Activated T-cell treated with anti-CD3 and anti-CD28 coated beads for 48 hours (primary cell): ENCODE data around the gene MRPL12.
A peak's percentile ranks its signal among the peaks of the same experiment; 100 is the strongest.

Experiments
- DNase-seq: peaks from one replicate; pipeline ENCODE4 v3.0.0-alpha.2; 2020; ENCODE audit warnings: low read depth

Gene MRPL12

GRCh38 chr17:81701288-81702071, 1.7 kb upstream of the MRPL12 start:
- no peak for DNase-seq

GRCh38 chr17:81703747-81704654, 834 bp downstream of the MRPL12 start:
- no peak for DNase-seq

- DNase-seq: no peak
Measured at GRCh38 chr17:81705518-81706231, 2.5 kb downstream of the MRPL12 start.

GRCh38 chr17:81706232-81706611, 3.1 kb downstream of the MRPL12 start:
- no peak for DNase-seq

GRCh38 chr17:81706757-81707624, 3.8 kb downstream of the MRPL12 start:
- DNase-seq: no peak

- DNase-seq: no peak
Measured at GRCh38 chr17:81707725-81708646, 4.8 kb downstream of the MRPL12 start.

GRCh38 chr17:81708739-81709185, 5.6 kb downstream of the MRPL12 start:
- no peak for DNase-seq

GRCh38 chr17:81710514-81711308, 7.5 kb downstream of the MRPL12 start:
- no peak for DNase-seq

- DNase-seq: peak; percentile 88
Measured at GRCh38 chr17:81711814-81712467, 8.8 kb downstream of the MRPL12 start, which contains the start of gene SLC25A10. Gene SLC25A10 (plus strand): TSS chr17:81712284. CDS start chr17:81712427, 143 bp downstream.

- DNase-seq: no peak
Measured at GRCh38 chr17:81712468-81713003, 9.4 kb downstream of the MRPL12 start.

- no peak for DNase-seq
Measured at GRCh38 chr17:81713004-81713555, 9.9 kb downstream of the MRPL12 start.

GRCh38 chr17:81713556-81714411, 10.6 kb downstream of the MRPL12 start:
- no peak for DNase-seq

- DNase-seq: no peak
Measured at GRCh38 chr17:81714412-81715106, 11.4 kb downstream of the MRPL12 start.

- DNase-seq: no peak
Measured at GRCh38 chr17:81715107-81715871, 12.1 kb downstream of the MRPL12 start.

GRCh38 chr17:81715872-81716673, 12.9 kb downstream of the MRPL12 start:
- no peak for DNase-seq
